KMS-11 (cell line): ENCODE measurements around the gene GOLIM4.
"Not testable (repeated sequence)": the region's sequence is repeated elsewhere in the genome, so short reads cannot be mapped to it uniquely, and the experiment has no call there.

Source experiments
- H2AFZ ChIP-seq: fragments of 200-600 bp; sonication (generic); 2 replicates; pipeline ENCODE4 v1.6.1; 2016; ENCODE audit warnings: antibody characterized with exemption, mixed run types, low read depth
- H3K27ac ChIP-seq: fragments of 200-600 bp; sonication (generic); 2 replicates; pipeline ENCODE4 v1.6.1; 2016; ENCODE audit warnings: mild to moderate bottlenecking, mixed run types
- H3K27me3 ChIP-seq: fragments of 200-600 bp; sonication (generic); 2 replicates; pipeline ENCODE4 v1.6.1; 2017; ENCODE audit warnings: mild to moderate bottlenecking, low read depth, mixed run types, moderate library complexity; ENCODE audit not compliant: insufficient read depth
- H3K36me3 ChIP-seq: fragments of 200-600 bp; sonication (generic); 2 replicates; pipeline ENCODE4 v1.6.1; 2017; ENCODE audit warnings: mild to moderate bottlenecking, mixed run types; ENCODE audit not compliant: insufficient read depth
- H3K4me1 ChIP-seq: fragments of 200-600 bp; sonication (generic); 2 replicates; pipeline ENCODE4 v1.6.1; 2016; ENCODE audit warnings: mild to moderate bottlenecking, low read depth, mixed run types; ENCODE audit not compliant: poor library complexity, severe bottlenecking
- H3K4me2 ChIP-seq: fragments of 200-600 bp; sonication (generic); 2 replicates; pipeline ENCODE4 v1.7.0; 2016; ENCODE audit warnings: mild to moderate bottlenecking, mixed run types
- H3K4me3 ChIP-seq: fragments of 200-600 bp; sonication (generic); IDR thresholded peaks from 2 replicates; pipeline ENCODE4 v1.6.1; 2017; ENCODE audit warnings: low read depth, low read length, mixed read lengths; ENCODE audit not compliant: insufficient read depth
- H3K79me2 ChIP-seq: fragments of 200-600 bp; sonication (generic); 2 replicates; pipeline ENCODE4 v1.6.1; 2016; ENCODE audit warnings: low read depth, mixed run types; ENCODE audit not compliant: insufficient read depth
- H3K9ac ChIP-seq: fragments of 200-600 bp; sonication (generic); 2 replicates; pipeline ENCODE4 v1.6.1; 2016; ENCODE audit warnings: mild to moderate bottlenecking, mixed run types
- H4K20me1 ChIP-seq: fragments of 200-600 bp; sonication (generic); 2 replicates; pipeline ENCODE4 v1.6.1; 2016; ENCODE audit warnings: mild to moderate bottlenecking, mixed run types; ENCODE audit not compliant: insufficient read depth
- TF ChIP-seq, protein P1 (sequence below): fragments of 200-600 bp; sonication (generic); conservative IDR thresholded peaks from 2 replicates; pipeline ENCODE4 v1.6.1; 2017; ENCODE audit warnings: low read depth, mild to moderate bottlenecking, antibody characterized with exemption, low read length, moderate library complexity, mixed read lengths

Gene GOLIM4

DNA sequence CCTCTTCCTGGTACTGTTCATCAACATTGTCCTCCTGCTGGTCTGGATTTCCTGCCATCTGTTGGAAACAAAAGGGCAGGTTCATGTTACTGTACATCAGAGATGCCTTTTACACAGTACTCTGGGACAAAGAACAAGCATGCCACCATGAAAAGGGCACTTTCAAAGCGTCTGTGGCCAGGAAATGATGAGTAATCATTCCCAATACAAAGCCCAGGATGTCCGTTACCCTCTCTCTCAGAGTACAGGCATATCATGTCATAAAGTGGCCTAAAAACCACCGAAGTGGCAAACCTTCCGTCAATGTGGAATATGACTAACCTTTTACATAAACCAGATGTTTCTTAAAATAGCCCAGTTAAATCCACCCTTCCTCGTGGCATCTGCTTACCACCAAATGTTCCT is 71.2 kb downstream of the GOLIM4 start:
- TF ChIP-seq, protein P1, sequence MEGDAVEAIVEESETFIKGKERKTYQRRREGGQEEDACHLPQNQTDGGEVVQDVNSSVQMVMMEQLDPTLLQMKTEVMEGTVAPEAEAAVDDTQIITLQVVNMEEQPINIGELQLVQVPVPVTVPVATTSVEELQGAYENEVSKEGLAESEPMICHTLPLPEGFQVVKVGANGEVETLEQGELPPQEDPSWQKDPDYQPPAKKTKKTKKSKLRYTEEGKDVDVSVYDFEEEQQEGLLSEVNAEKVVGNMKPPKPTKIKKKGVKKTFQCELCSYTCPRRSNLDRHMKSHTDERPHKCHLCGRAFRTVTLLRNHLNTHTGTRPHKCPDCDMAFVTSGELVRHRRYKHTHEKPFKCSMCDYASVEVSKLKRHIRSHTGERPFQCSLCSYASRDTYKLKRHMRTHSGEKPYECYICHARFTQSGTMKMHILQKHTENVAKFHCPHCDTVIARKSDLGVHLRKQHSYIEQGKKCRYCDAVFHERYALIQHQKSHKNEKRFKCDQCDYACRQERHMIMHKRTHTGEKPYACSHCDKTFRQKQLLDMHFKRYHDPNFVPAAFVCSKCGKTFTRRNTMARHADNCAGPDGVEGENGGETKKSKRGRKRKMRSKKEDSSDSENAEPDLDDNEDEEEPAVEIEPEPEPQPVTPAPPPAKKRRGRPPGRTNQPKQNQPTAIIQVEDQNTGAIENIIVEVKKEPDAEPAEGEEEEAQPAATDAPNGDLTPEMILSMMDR, result no peak
- Histone ChIP-seq H3K36me3 (no peaks in the 10 kb centered on the region; the same call in none of the 2 replicates), H3K27me3 (no peaks in the 10 kb centered on the region), H3K9ac (peak overlapping the region; percentile 2; the same call in 1 of the 2 replicates), H3K4me1 (peaks cover 24% of the 10 kb centered on the region), H3K27ac (peak overlapping the region; percentile 51), H3K79me2 (no peaks in the 10 kb centered on the region), H3K4me2 (peak overlapping the region; percentile 12; the same call in 1 of the 2 replicates), H3K4me3 (no peak overlapping the region), H4K20me1 (no peaks in the 10 kb centered on the region), H2AFZ (peak overlapping the region; percentile 17; the same call in 1 of the 2 replicates)

DNA sequence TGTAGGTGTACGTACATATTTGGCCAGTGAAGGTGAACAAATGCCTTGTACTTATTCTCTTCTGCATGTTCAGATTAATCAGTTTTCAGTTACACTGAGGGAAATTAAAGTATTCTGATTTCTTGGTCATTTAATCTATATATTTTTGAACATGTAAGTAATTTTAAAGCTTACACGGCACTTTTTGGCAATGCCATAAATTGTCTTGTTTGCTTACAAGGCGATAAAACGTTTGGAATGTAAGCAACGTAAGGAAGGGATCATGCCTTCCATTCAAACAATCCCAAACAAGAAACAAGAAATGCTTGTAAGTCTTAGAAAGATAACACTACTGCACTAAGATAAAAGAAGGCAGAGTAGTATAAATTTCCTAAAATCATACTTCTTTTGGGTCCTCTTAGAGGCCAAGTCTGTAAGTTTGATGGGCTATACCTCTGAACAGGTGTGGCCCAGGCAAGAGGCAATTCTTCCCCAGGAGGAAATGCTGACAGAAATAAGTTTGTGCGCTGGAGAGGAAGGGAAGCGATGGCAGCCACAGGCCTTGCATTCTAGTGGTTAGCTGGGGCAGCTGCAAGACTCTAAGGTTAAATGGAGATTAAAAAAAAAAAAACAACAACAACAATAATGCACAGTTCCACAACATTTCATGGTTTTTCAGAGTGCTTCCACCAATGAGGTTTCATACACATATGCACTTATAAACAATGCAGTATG is 73.8 kb downstream of the GOLIM4 start:
- Histone ChIP-seq H4K20me1 (no peaks in the 10 kb centered on the region), H3K36me3 (no peaks in the 10 kb centered on the region; the same call in none of the 2 replicates), H3K4me1 (peaks cover 24% of the 10 kb centered on the region), H3K27me3 (no peaks in the 10 kb centered on the region), H3K79me2 (no peaks in the 10 kb centered on the region), H3K4me2 (no peak overlapping the region), H2AFZ (no peak overlapping the region), H3K4me3 (no peak overlapping the region), H3K27ac (no peak overlapping the region), H3K9ac (no peak overlapping the region)
- TF ChIP-seq, protein P1, result no peak

DNA sequence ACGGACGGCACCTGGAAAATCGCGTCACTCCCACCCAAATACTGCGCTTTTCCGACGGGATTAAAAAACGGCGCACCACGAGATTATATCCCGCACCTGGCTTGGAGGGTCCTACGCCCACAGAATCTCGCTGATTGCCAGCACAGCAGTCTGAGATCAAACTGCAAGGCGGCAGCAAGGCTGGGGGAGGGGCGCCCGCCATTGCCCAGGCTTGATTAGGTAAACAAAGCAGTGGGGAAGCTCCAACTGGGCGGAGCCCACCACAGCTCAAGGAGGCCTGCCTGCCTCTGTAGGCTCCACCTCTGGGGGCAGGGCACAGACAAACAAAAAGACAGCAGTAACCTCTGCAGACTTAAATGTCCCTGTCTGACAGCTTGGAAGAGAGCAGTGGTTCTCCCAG is 84.4 kb downstream of the GOLIM4 start:
- not testable (repeated sequence) for H3K79me2 ChIP-seq, H3K4me1 ChIP-seq, H3K27me3 ChIP-seq, H3K27ac ChIP-seq, H2AFZ ChIP-seq, H3K4me3 ChIP-seq, H4K20me1 ChIP-seq, H3K9ac ChIP-seq, H3K36me3 ChIP-seq, H3K4me2 ChIP-seq

DNA sequence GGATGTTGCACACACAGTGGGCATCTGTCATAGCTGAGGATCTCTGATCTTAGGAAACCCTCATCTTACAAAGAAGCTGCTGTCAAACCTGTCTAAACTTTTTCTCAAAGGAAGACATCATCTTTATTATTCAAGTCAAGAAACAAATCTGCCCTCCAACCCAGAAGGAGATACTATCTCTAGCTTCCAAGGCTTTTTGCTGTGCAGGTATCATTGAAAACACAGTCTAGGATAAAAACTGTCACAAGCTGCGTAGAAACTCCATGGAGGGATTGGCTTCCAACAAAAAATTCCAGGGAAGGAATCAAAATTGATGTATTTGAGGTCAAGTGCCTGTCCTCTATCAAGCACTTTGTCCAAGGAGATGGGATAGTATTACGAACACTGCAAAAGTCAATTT is 89.1 kb downstream of the GOLIM4 start:
- H3K4me1 ChIP-seq, result no peaks in the 10 kb centered on the region
- no peak overlapping the region for H3K27ac ChIP-seq
- TF ChIP-seq, protein P1, result no peak
- no peaks in the 10 kb centered on the region for H3K27me3 ChIP-seq
- H3K4me3 ChIP-seq, result no peak overlapping the region
- H3K9ac ChIP-seq, result no peak overlapping the region
- H2AFZ ChIP-seq, result no peak overlapping the region
- no peaks in the 10 kb centered on the region for H4K20me1 ChIP-seq
- no peaks in the 10 kb centered on the region for H3K79me2 ChIP-seq
- no peak overlapping the region for H3K4me2 ChIP-seq
- no peaks in the 10 kb centered on the region for H3K36me3 ChIP-seq

DNA sequence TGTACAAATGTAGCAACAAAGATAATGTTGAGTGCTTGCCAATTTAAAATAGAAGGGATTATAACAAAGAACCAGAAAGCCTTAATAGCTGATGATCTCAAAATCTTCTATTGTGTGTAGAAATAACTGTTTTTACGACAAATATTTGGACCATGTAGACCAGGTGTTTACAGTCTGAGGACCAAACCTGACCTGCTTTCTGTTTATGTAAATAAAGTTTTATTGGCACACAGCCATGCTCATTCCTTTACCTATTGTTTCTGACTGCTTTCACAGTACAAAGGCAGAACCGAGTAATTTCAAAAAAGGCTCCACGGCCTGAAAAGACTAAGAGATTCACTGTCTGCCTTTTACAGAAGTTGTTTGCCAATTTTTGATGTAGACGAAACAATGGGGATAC is 91.8 kb downstream of the GOLIM4 start:
- Histone ChIP-seq H3K9ac (no peak overlapping the region), H3K27me3 (no peaks in the 10 kb centered on the region), H4K20me1 (no peaks in the 10 kb centered on the region), H3K4me2 (no peak overlapping the region), H3K36me3 (no peaks in the 10 kb centered on the region), H2AFZ (no peak overlapping the region), H3K4me3 (no peak overlapping the region), H3K79me2 (no peaks in the 10 kb centered on the region), H3K4me1 (no peaks in the 10 kb centered on the region), H3K27ac (no peak overlapping the region)
- TF ChIP-seq, protein P1, result no peak
